Heart left ventricle (tissue), 16 donors: Measurements from ENCODE around the gene KANSL1. TPM values are rescaled to one million over a fixed set of nuclear protein-coding genes. Genes with fewer than 3 reads are reported as not detected.
A peak's percentile ranks its signal among the peaks of the same experiment; 100 is the strongest.

Source experiments
- ATAC-seq, 4 donors: fragments of 200-7000 bp; cut with Tn5 transposase; one replicate each; pipeline ENCODE4 v1.9.1; 2020 to 2022; ENCODE audit warnings: moderate library complexity in 4 of 4, mild to moderate bottlenecking in 3 of 4, moderate number of reproducible peaks in 1 of 4
- DNase-seq, 5 donors: peaks; one replicate each; pipeline ENCODE4 v3.0.0-alpha.2; 2020
- H3K27ac ChIP-seq, 12 donors: fragments of 200-600 bp; sonication (generic) in 4 of 12; one replicate each; pipeline versions ENCODE4 v1.5.0 to v1.8.0; 2016 to 2022; ENCODE audit warnings: mild to moderate bottlenecking in 2 of 12
- H3K27me3 ChIP-seq, 9 donors: fragments of 200-600 bp; sonication (generic) in 2 of 9; one replicate each; pipeline versions ENCODE4 v1.5.1 to v1.8.0; 2016 to 2022; ENCODE audit warnings: mild to moderate bottlenecking in 3 of 9
- H3K36me3 ChIP-seq, 9 donors: fragments of 200-600 bp; sonication (generic) in 2 of 9; one replicate each; pipeline versions ENCODE4 v1.5.0 to v1.8.0; 2018 to 2022; ENCODE audit warnings: mild to moderate bottlenecking in 2 of 9
- H3K4me1 ChIP-seq, 12 donors: fragments of 200-600 bp; sonication (generic) in 4 of 12; one replicate each; pipeline versions ENCODE4 v1.5.0 to v1.8.0; 2016 to 2022; ENCODE audit warnings: mild to moderate bottlenecking in 3 of 12
- H3K4me3 ChIP-seq, 12 donors: fragments of 200-600 bp; sonication (generic) in 4 of 12; one replicate each; pipeline versions ENCODE4 v1.5.0 to v1.8.0; 2017 to 2022; ENCODE audit warnings: mild to moderate bottlenecking in 9 of 12, moderate library complexity in 4 of 12
- H3K9me3 ChIP-seq, 12 donors: fragments of 200-600 bp; sonication (generic) in 4 of 12; one replicate each; pipeline versions ENCODE4 v1.5.0 to v1.8.0; 2016 to 2022; ENCODE audit warnings: mild to moderate bottlenecking in 1 of 12
- CTCF ChIP-seq, 12 donors: fragments of 200-600 bp; sonication (generic) in 4 of 12; IDR thresholded peaks; one replicate each; pipeline versions ENCODE4 v1.5.0 to v1.8.0; 2018 to 2022; ENCODE audit warnings: antibody characterized with exemption in 12 of 12, mild to moderate bottlenecking in 5 of 12
- POLR2A ChIP-seq, 2 donors: fragments of 450-650 bp; IDR thresholded peaks; one replicate each; pipeline ENCODE4 v1.6.1; 2017; ENCODE audit warnings: antibody characterized with exemption in 2 of 2, mild to moderate bottlenecking in 2 of 2, moderate library complexity in 2 of 2
- WGBS, 4 donors: extraction: QIAGEN DNeasy Blood & Tissue Kit in 2 of 4; methylation state at CpG; one replicate each; pipeline versions ENCODE4 v1.1.5 to v1.1.7; 2013 to 2018; 5-methylcytosine and 5-hydroxymethylcytosine counted together
- intact Hi-C, 10 donors: fragments of 100-400 bp; cut with DNase I; formaldehyde crosslinking; loops; one replicate each; pipeline versions ENCODE4 v1.11.1 to v1.14.2; 2022
- polyA plus RNA-seq, 2 donors: library from polyadenylated mRNA; stranded (reverse); fragments of 200-250 nt; gene quantifications; one replicate each; pipeline ENCODE4 v1.2.3, GENCODE V29; 2013
- total RNA-seq, 9 donors: library from RNA; depleted of rRNA in 2 of 9; stranded (reverse); fragments of >200 nt in 2 of 9; fragmentation: NEBNext Ultra II Directional in 3 of 9; extraction: Animal tissue kit (Norgen Biotek cat#: 25700) in 3 of 9; gene quantifications; one replicate each; pipeline versions ENCODE4 v1.1.0 to v1.2.4, GENCODE V29; 2016 to 2023
- donor health status: ischemic (EF 13 %, LVEDD 7.1; RV severe dilation, severe dysfunction).
- donor health status: healthy with polysubstance abuse.
- donor health status: DM: no; HTN: yes; CAD: no.
- donor health status: DM: no; HTN: no; CAD: no.
- donor health status: ischemic (EF 25% LVEDD 6.9; RV normal size, moderate dysfunction).
- donor health status: ischemic (EF 25% LVEDD 5.7; RV mildly dilated, moderate dysfunction).
- donor health status: healthy.
- donor health status: DM: yes; HTN: yes; CAD: no.
- donor health status: ischemic (EF 35%, LVEDD 5.7; RV mildly dilated, moderate dysfunction).
- donor health status: nonischemic (EF 11% LVEDD 7.7; RV severe dilation, severe dysfunction).
- donor health status: DM: yes; HTN: yes; CAD: no.
- donor health status: PGD.
- donor health status: ischemic (EF 29% LVEDD 5.4; RV normal size, mild dysfunction).
- donor health status: nonischemic (EF 23%, LVEDD 6.1; RV moderate dilation, normal function).

Gene KANSL1
- total and polyA plus RNA-seq, 11 donors = 13.7 to 57.2 (median 28.9) TPM

- Histone ChIP-seq H3K4me3 (no peak overlapping the region), H3K4me1 (peaks cover 15 to 95% (median 72%) of the 10 kb centered on the region in 12 donors), H3K36me3 (peaks cover 0 to 6% (median 0%) of the 10 kb centered on the region in 9 donors), H3K27ac (no peak overlapping the region), H3K27me3 (no peaks in the 10 kb centered on the region), H3K9me3 (no peaks in the 10 kb centered on the region)
- intact Hi-C loops = loop anchor here in 1 of 10 donors (5.0 kb wide), 1 partner anchor 50 kb away; no protein-coding TSS in a partner anchor
- DNase-seq = no peak
- WGBS, 4 donors = 91 to 100% (median 99%) methylated on average over 1 of the region's 1 CpG
- no peak for ATAC-seq
- TF ChIP-seq POLR2A (IDR thresholded peaks at IDR 0.05) = no peak
- TF ChIP-seq CTCF (IDR thresholded peaks at IDR 0.05) = no peak
These were observed 66.4 kb downstream of the KANSL1 start for GRCh38 chr17:46126840-46127239.

- no peaks in the 10 kb centered on the region for H3K27me3 ChIP-seq
- H3K27ac ChIP-seq = peak overlapping the region in 1 of 12 donors; percentile 42
- ATAC-seq = no peak
- H3K4me1 ChIP-seq = peaks cover 21 to 96% (median 72%) of the 10 kb centered on the region in 12 donors
- intact Hi-C loops = loop anchor here in 1 of 10 donors (5.0 kb wide), 1 partner anchor 49 kb away; no protein-coding TSS in a partner anchor
- no peak for DNase-seq
- H3K36me3 ChIP-seq = peaks cover 0 to 6% (median 0%) of the 10 kb centered on the region in 9 donors
- no peak overlapping the region for H3K4me3 ChIP-seq
- 86 to 94% (median 90%) methylated on average over 6 of the region's 6 CpGs for WGBS, 4 donors
- TF ChIP-seq POLR2A (IDR thresholded peaks at IDR 0.05) = no peak
- no peak for TF ChIP-seq CTCF (IDR thresholded peaks at IDR 0.05)
- H3K9me3 ChIP-seq = no peaks in the 10 kb centered on the region
These were observed 67.4 kb downstream of the KANSL1 start for GRCh38 chr17:46125831-46126230.

GRCh38 chr17:46124695-46125592 lies 68.3 kb downstream of the KANSL1 start:
- Histone ChIP-seq H3K36me3 (peaks cover 0 to 6% (median 0%) of the 10 kb centered on the region in 9 donors), H3K4me1 (peaks cover 15 to 96% (median 70%) of the 10 kb centered on the region in 12 donors), H3K27ac (peak overlapping the region in 1 of 12 donors; percentile 42), H3K27me3 (no peaks in the 10 kb centered on the region), H3K4me3 (no peak overlapping the region), H3K9me3 (no peaks in the 10 kb centered on the region)
- 67 to 88% (median 81%) methylated on average over 7 of the region's 7 CpGs for WGBS, 4 donors
- no peak for TF ChIP-seq POLR2A (IDR thresholded peaks at IDR 0.05)
- no peak for TF ChIP-seq CTCF (IDR thresholded peaks at IDR 0.05)
- DNase-seq = no peak
- ATAC-seq = no peak
- intact Hi-C loops = loop anchor here in 1 of 10 donors (5.0 kb wide), 1 partner anchor 48 kb away; no protein-coding TSS in a partner anchor

GRCh38 chr17:46123607-46124006 lies 69.6 kb downstream of the KANSL1 start:
- no peaks in the 10 kb centered on the region for H3K9me3 ChIP-seq
- H3K4me1 ChIP-seq = peaks cover 17 to 92% (median 62%) of the 10 kb centered on the region in 12 donors
- no peak overlapping the region for H3K27ac ChIP-seq
- intact Hi-C loops = no loop called here
- H3K4me3 ChIP-seq = no peak overlapping the region
- ATAC-seq (no peak), DNase-seq (no peak)
- H3K36me3 ChIP-seq = peaks cover 0 to 6% (median 0%) of the 10 kb centered on the region in 9 donors
- TF ChIP-seq POLR2A (IDR thresholded peaks at IDR 0.05) (no peak), CTCF (IDR thresholded peaks at IDR 0.05) (no peak)
- no peaks in the 10 kb centered on the region for H3K27me3 ChIP-seq
- WGBS, 4 donors = 93 to 98% (median 96%) methylated on average over 3 of the region's 3 CpGs
